K562 (cell line): ENCODE data around the gene KLK3. TPM values are rescaled to one million over a fixed set of nuclear protein-coding genes. Genes with fewer than 3 reads are reported as not detected.
A peak's percentile ranks its signal among the peaks of the same experiment; 100 is the strongest.

ENCODE experiments used
- AFF1 ChIP-seq, 2 experiments: fragments of 450-650 bp; IDR thresholded peaks; 2 replicates each; pipeline ENCODE4 v1.6.1; 2018; ENCODE audit warnings: mild to moderate bottlenecking in 2 of 2, low read depth in 1 of 2; ENCODE audit not compliant: partially characterized antibody in 2 of 2
- DNMT1 ChIP-seq: fragments of 450-650 bp; IDR thresholded peaks from 2 replicates; pipeline ENCODE4 v1.6.1; 2016; ENCODE audit warnings: antibody characterized with exemption, mild to moderate bottlenecking
- EZH2 ChIP-seq: IDR thresholded peaks from 2 replicates; pipeline ENCODE4 v1.6.1; 2012; ENCODE audit warnings: low read depth, mild to moderate bottlenecking, inconsistent platforms, low read length, borderline replicate concordance
- FOXM1 ChIP-seq, 2 experiments: fragments of 450-650 bp in 1 of 2; sonication (generic) in 1 of 2; formaldehyde crosslinking in 1 of 2; IDR thresholded peaks; 2 replicates each; pipeline versions ENCODE4 v1.6.1 to v1.9.0; 2017 to 2022; ENCODE audit warnings: low read depth in 2 of 2, mild to moderate bottlenecking in 2 of 2, missing genetic modification reagents in 1 of 2, moderate library complexity in 1 of 2
- GATAD2A ChIP-seq: fragments of 450-650 bp; IDR thresholded peaks from 2 replicates; pipeline ENCODE4 v1.6.1; 2017
- LCOR ChIP-seq: sonication (generic); formaldehyde crosslinking; IDR thresholded peaks from 2 replicates; pipeline ENCODE4 v1.8.0; 2022; ENCODE audit warnings: mild to moderate bottlenecking, missing genetic modification reagents
- MIER1 ChIP-seq: fragments of 450-650 bp; IDR thresholded peaks from 2 replicates; pipeline ENCODE4 v1.6.1; 2016; ENCODE audit warnings: antibody characterized with exemption, mild to moderate bottlenecking, low read depth
- MXD1 ChIP-seq: fragments of 250-450 bp; sonication (Bioruptor Pico); IDR thresholded peaks from 2 replicates; pipeline ENCODE4 v1.8.0; 2021; ENCODE audit warnings: borderline replicate concordance, mild to moderate bottlenecking, moderate library complexity; ENCODE audit not compliant: poor library complexity, severe bottlenecking
- MXI1 ChIP-seq: IDR thresholded peaks from 2 replicates; pipeline ENCODE4 v1.6.1; 2011; ENCODE audit warnings: low read depth, mild to moderate bottlenecking, improper control_type of control experiment, low read length
- NCOR1 ChIP-seq: fragments of 450-650 bp; IDR thresholded peaks from 2 replicates; pipeline ENCODE4 v1.6.1; 2016; ENCODE audit warnings: mild to moderate bottlenecking, moderate library complexity
- NKRF ChIP-seq: fragments of 450-650 bp; IDR thresholded peaks from 2 replicates; pipeline ENCODE4 v1.6.1; 2016; ENCODE audit warnings: borderline replicate concordance
- PHB2 ChIP-seq: fragments of 450-650 bp; IDR thresholded peaks from 2 replicates; pipeline ENCODE4 v1.6.1; 2017; ENCODE audit warnings: low read depth
- PRMT5 ChIP-seq: sonication (generic); formaldehyde crosslinking; IDR thresholded peaks from 2 replicates; pipeline ENCODE4 v1.5.0; 2020; ENCODE audit warnings: missing genetic modification reagents
- TEAD4 ChIP-seq, 2 experiments: sonication (generic) in 1 of 2; formaldehyde crosslinking in 1 of 2; IDR thresholded peaks; 2 replicates each; pipeline versions ENCODE4 v1.6.1 to v1.8.0; 2012 to 2022; ENCODE audit warnings: borderline replicate concordance in 1 of 2, inconsistent platforms in 1 of 2, low read length in 1 of 2, mild to moderate bottlenecking in 1 of 2, missing genetic modification reagents in 1 of 2
- ZBTB7A ChIP-seq: IDR thresholded peaks from 2 replicates; pipeline ENCODE4 v1.6.1; 2011; ENCODE audit warnings: low read depth, mild to moderate bottlenecking, low read length, moderate library complexity, borderline replicate concordance; ENCODE audit not compliant: control insufficient read depth
- ZNF311 ChIP-seq: fragments of 250-450 bp; sonication (Bioruptor Pico); IDR thresholded peaks from 2 replicates; pipeline ENCODE4 v1.4.0; 2020; ENCODE audit warnings: mild to moderate bottlenecking, moderate library complexity
- polyA plus RNA-seq, 8 experiments: library from polyadenylated mRNA; depleted of rRNA in 4 of 8; stranded (reverse) in 5 of 8; unstranded in 3 of 8; fragments of >200 nt; fragmentation: Nextera tagmentation in 2 of 8; fragmentation: Illumina TruSeq in 1 of 8; extraction: Ambion mirVana in 2 of 8; extraction: Trizol in 1 of 8; gene quantifications; 2 replicates each; pipeline versions ENCODE4 v1.2.1 to v1.2.3, GENCODE V29; 2011 to 2014; ENCODE audit warnings: inconsistent platforms in 1 of 8, missing spikeins in 1 of 8
- total RNA-seq, 7 experiments: library from RNA; depleted of rRNA in 6 of 7; stranded (reverse); fragments of >200 nt in 6 of 7; fragmentation: Illumina TruSeq in 2 of 7; extraction: Trizol in 2 of 7; gene quantifications; 2 replicates each; pipeline versions ENCODE4 v1.2.1 to v1.2.3, GENCODE V29; 2011 to 2021; ENCODE audit warnings: low replicate concordance in 1 of 7

The KLK3 gene
- total and polyA plus RNA-seq, 9 of the 15 experiments (the other 6 are each of a cell fraction or from before 2014, with no cell fraction given) = not detected

GRCh38 chr19:50823389-50824042 lies 31.2 kb upstream of the KLK3 start, which contains the start of gene KLK1 (continued):
- TF ChIP-seq MXD1 (CRISPR knock-in tag) (no peak), MIER1 (no peak), LCOR (CRISPR knock-in tag) (0 out of 2 replicates have a peak, but pooled peaks have one; percentile 22), DNMT1 (no peak), ZBTB7A (peak; percentile 63; the same call in 1 of the 2 replicates), ZNF311 (CRISPR knock-in tag) (no peak), MXI1 (no peak), TEAD4 (IDR thresholded peaks at IDR 0.05; ENCODE audit: low read length) (no peak), TEAD4 (CRISPR knock-in tag; IDR thresholded peaks at IDR 0.05; ENCODE audit: borderline replicate concordance) (no peak), NCOR1 (no peak), GATAD2A (no peak), FOXM1 (IDR thresholded peaks at IDR 0.05; ENCODE audit: low read depth) (0 out of 2 replicates have a peak, but pooled peaks have one; percentile 24), FOXM1 (CRISPR knock-in tag; IDR thresholded peaks at IDR 0.05; ENCODE audit: low read depth) (no peak), NKRF (no peak), AFF1 (IDR thresholded peaks at IDR 0.05; ENCODE audit: low read depth in 1 of 2, partially characterized antibody in 2 of 2) (no peak), EZH2 (no peak), PRMT5 (CRISPR knock-in tag) (no peak), PHB2 (no peak)
